GM18520 (cell line): ENCODE results near the gene EPHA7.

ENCODE experiments used
- ATAC-seq: cut with Tn5 transposase; IDR thresholded peaks from one replicate; pipeline ENCODE4 v1.9.1; 2021; ENCODE audit not compliant: unreplicated experiment

EPHA7 gene

GRCh38 chr6:93393554-93394074 lies 25.7 kb downstream of the EPHA7 start:
- ATAC-seq = no peak

- no peak for ATAC-seq
These were observed 26.6 kb downstream of the EPHA7 start for GRCh38 chr6:93392797-93393196.

- ATAC-seq = no peak
These were observed 27.4 kb downstream of the EPHA7 start for GRCh38 chr6:93391965-93392364.

- ATAC-seq = no peak
These were observed 30.2 kb downstream of the EPHA7 start for GRCh38 chr6:93389192-93389591.

- no peak for ATAC-seq
These were observed 31.3 kb downstream of the EPHA7 start for GRCh38 chr6:93388070-93388469.

GRCh38 chr6:93376026-93376540 lies 43.3 kb downstream of the EPHA7 start:
- ATAC-seq = no peak

GRCh38 chr6:93373445-93373844 lies 45.9 kb downstream of the EPHA7 start:
- ATAC-seq = no peak

- ATAC-seq = no peak
These were observed 47.6 kb downstream of the EPHA7 start for GRCh38 chr6:93371756-93372155.

GRCh38 chr6:93369586-93370134 lies 49.7 kb downstream of the EPHA7 start:
- ATAC-seq = no peak

- ATAC-seq = no peak
These were observed 52.9 kb downstream of the EPHA7 start for GRCh38 chr6:93366506-93366905.

GRCh38 chr6:93365445-93365844 lies 53.9 kb downstream of the EPHA7 start:
- no peak for ATAC-seq

- no peak for ATAC-seq
These were observed 60.9 kb downstream of the EPHA7 start for GRCh38 chr6:93358435-93358834.

GRCh38 chr6:93352604-93353003 lies 66.8 kb downstream of the EPHA7 start:
- ATAC-seq = no peak

- no peak for ATAC-seq
These were observed 68.1 kb downstream of the EPHA7 start for GRCh38 chr6:93351222-93351621.

GRCh38 chr6:93350774-93351173 lies 68.6 kb downstream of the EPHA7 start:
- no peak for ATAC-seq

GRCh38 chr6:93344333-93344835 lies 75.0 kb downstream of the EPHA7 start:
- no peak for ATAC-seq

GRCh38 chr6:93343476-93343875 lies 75.9 kb downstream of the EPHA7 start:
- no peak for ATAC-seq

- ATAC-seq = no peak
These were observed 77.3 kb downstream of the EPHA7 start for GRCh38 chr6:93341900-93342613.

- ATAC-seq = no peak
These were observed 81.5 kb downstream of the EPHA7 start for GRCh38 chr6:93337772-93338394.

GRCh38 chr6:93337014-93337413 lies 82.3 kb downstream of the EPHA7 start:
- no peak for ATAC-seq

GRCh38 chr6:93329301-93330000 lies 89.9 kb downstream of the EPHA7 start:
- no peak for ATAC-seq
